GM12892 (cell line): ENCODE measurements around the gene FCN3.

ENCODE experiments used
- POLR2A ChIP-seq: IDR thresholded peaks from 2 replicates; pipeline ENCODE4 v1.6.1; 2011; ENCODE audit warnings: low read depth, low read length, control low read depth
- POLR2AphosphoS5 ChIP-seq: IDR thresholded peaks from 2 replicates; pipeline ENCODE4 v1.6.1; 2011; ENCODE audit warnings: low read depth, low read length, control low read depth
- TAF1 ChIP-seq: IDR thresholded peaks from 2 replicates; pipeline ENCODE4 v1.6.1; 2011; ENCODE audit warnings: low read depth, mild to moderate bottlenecking, control low read depth, low read length, borderline replicate concordance

DNA sequence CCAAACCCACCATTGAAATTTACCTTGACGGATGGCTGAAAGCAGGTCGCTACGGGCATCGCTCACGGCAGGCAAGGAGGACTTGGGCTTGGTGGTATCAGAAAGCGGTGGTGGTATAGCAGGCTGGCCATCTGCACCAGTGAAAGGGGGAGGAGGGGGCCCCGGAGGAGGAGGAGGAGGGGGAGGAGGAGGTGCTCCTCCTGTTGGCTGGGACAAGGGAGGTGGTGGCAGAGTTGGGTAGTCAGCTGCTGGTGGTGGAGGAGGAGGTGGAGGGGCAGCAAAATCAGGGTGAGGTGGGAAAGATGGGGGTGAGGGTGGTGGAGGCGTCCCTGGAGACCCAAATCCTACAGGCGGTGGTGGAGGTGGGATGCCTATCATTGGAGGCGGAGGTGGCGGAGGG, 35.0 kb upstream of the FCN3 start:
- TF ChIP-seq POLR2A (no peak), POLR2AphosphoS5 (no peak), TAF1 (no peak)
